GM10248 (cell line): ENCODE measurements around the gene GMFB.

ENCODE experiments used
- CTCF ChIA-PET: fragments of 300-600 bp; sonication (Branson Sonifier 250); formaldehyde crosslinking; extraction: SDS; loops from one replicate; lab custom pipeline; 2021; ENCODE audit warnings: antibody characterized with exemption; lab: Yijun Ruan, JAX
- POLR2A ChIA-PET: fragments of 350-650 bp; sonication (Branson Sonifier 250); formaldehyde crosslinking; extraction: SDS; loops from one replicate; lab custom pipeline; 2020; ENCODE audit warnings: antibody characterized with exemption; lab: Yijun Ruan, JAX
- DNase-seq: peaks from one replicate; pipeline ENCODE4 v3.0.0; 2012; ENCODE audit errors: extremely low spot score
- CTCF ChIP-seq: IDR thresholded peaks from 2 replicates; pipeline ENCODE4 v1.5.1; 2012; ENCODE audit warnings: mild to moderate bottlenecking, low read depth; ENCODE audit errors: extremely low read depth, missing control alignments, control extremely low read depth

GMFB gene

GRCh38 chr14:54512393-54512792 lies 23.6 kb upstream of the GMFB start:
- no peak for TF ChIP-seq CTCF
- DNase-seq: no peak
- CTCF ChIA-PET: interaction anchor here (1.3 to 1.4 kb wide), 2 partner anchors 9 to 18 kb away, joined by 3 to 6 read pairs; no protein-coding TSS in a partner anchor
- POLR2A ChIA-PET: no interaction called here

- DNase-seq: peak; percentile 99
- ChIA-PET POLR2A (interaction anchor here (0.5 to 1.2 kb wide), 4 partner anchors 14 to 51 kb away, joined by 3 to 5 read pairs (median 3); no protein-coding TSS in a partner anchor), CTCF (interaction anchor here (0.9 to 7.3 kb wide), 27 partner anchors 9 to 391 kb away, joined by 3 to 50 read pairs (median 4); partner anchors contain the start of genes CNIH1, GMFB and SAMD4A)
- peak; percentile 49 for TF ChIP-seq CTCF
Measured at GRCh38 chr14:54509546-54510501, 21.0 kb upstream of the GMFB start, which contains the start of gene CGRRF1. Gene CGRRF1 (plus strand): TSS chr14:54509906. CDS start chr14:54509960, 54 bp downstream.

- CTCF ChIA-PET: interaction anchor here (1.2 to 7.3 kb wide), 4 partner anchors 8 to 20 kb away, joined by 3 to 50 read pairs (median 5); no protein-coding TSS in a partner anchor
Measured at GRCh38 chr14:54503486-54503885, 14.7 kb upstream of the GMFB start.

GRCh38 chr14:54502602-54503001 lies 13.8 kb upstream of the GMFB start:
- CTCF ChIA-PET: interaction anchor here (0.6 to 1.5 kb wide), 3 partner anchors 8 to 13 kb away, joined by 3 to 5 read pairs (median 4); no protein-coding TSS in a partner anchor
- no peak for DNase-seq
- TF ChIP-seq CTCF: no peak
- POLR2A ChIA-PET: no interaction called here

More at GRCh38 chr14:54503486-54503885, 14.7 kb upstream of the GMFB start:
- peak; percentile 15 for TF ChIP-seq CTCF
- DNase-seq: no peak
- POLR2A ChIA-PET: no interaction called here

- ChIA-PET CTCF (interaction anchor here (1.2 kb wide), 1 partner anchor 9 kb away, joined by 5 read pairs; no protein-coding TSS in a partner anchor), POLR2A (no interaction called here)
- DNase-seq: no peak
- TF ChIP-seq CTCF: no peak
Measured at GRCh38 chr14:54501480-54501879, 12.7 kb upstream of the GMFB start.

- POLR2A ChIA-PET: no interaction called here
- no peak for TF ChIP-seq CTCF
- no peak for DNase-seq
- CTCF ChIA-PET: interaction anchor here (0.9 kb wide), 1 partner anchor 9 kb away, joined by 4 read pairs; the partner anchor contains the start of gene CGRRF1
Measured at GRCh38 chr14:54500744-54501143, 12.0 kb upstream of the GMFB start.
